Measurements from ENCODE around the gene PIH1D1. TPM values are rescaled to one million over a fixed set of nuclear protein-coding genes. Genes with fewer than 3 reads are reported as not detected.

Gene PIH1D1
- total and polyA plus RNA-seq, 2 of the 13 experiments (the other 11 are each of a cell fraction or from before 2014, with no cell fraction given), result 110 to 137 TPM

DNA sequence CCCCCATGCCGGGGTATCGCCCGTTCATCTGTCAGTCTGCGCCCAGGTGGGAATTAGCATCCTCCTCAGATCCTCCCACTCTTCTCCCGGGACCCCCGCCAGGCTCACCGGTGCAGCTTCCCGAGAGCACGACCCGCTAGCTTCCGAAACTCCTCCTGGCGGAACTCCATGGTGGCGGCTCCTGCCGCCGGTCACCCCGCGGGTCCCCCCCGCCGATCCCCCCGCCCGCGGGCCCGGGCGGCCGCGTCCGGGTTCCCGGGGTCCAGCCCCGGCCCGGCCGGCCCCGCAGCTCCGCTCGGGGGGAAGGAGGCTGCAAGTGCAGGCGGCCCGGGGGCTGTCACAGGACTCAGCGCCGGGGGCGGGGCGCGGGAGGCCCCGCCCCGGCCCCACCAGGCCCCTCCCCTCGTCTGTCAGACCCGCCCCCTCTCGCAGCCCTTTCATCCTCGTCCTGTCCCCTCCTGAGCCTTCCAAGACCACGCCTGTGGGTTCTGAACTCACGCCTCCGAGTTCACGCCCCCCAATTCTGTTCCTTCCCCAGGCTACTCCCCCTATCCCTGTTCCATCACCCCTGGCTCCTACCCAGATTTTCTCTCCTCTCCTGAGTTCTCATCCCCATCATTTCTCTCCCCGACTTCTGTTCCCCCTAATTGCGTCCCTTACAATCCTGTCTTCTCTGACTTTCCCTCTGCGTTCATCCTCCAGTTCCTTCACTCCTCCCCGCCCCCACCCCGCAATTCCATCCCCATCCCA lies 10.2 kb downstream of the PIH1D1 start, which contains the start of gene SLC17A7:
Gene SLC17A7 (minus strand): TSS at position 318 of the 750 bp plus-strand sequence. CDS start 148 bp downstream, at position 170.
- Histone ChIP-seq H3K4me3 (replicated peaks in 1 of 3; ENCODE audit: insufficient read depth in 1 of 3, low read depth in 2 of 3, low read length in 3 of 3) (peak within 1 kb of the TSS; percentile 26 to 76 (median 70); a peak in 4 of 6 replicates), H3K36me3 (replicated peaks in 1 of 2; ENCODE audit: control insufficient read depth in 1 of 2, insufficient read depth in 2 of 2, low read length in 2 of 2) (peaks cover 0 to under 1% of the 10 kb centered on the region in 2 experiments; a peak in 1 of 5 replicates), H2AFZ (ENCODE audit: low read length) (no peak within 1 kb of the TSS), H4K20me1 (ENCODE audit: insufficient read depth, low read length) (peaks cover 5% of the 10 kb centered on the region; the same call in 1 of the 2 replicates), H3K9ac (ENCODE audit: insufficient read depth, low read depth, low read length) (no peak within 1 kb of the TSS), H3K79me2 (ENCODE audit: insufficient read depth, low read length) (no peaks in the 10 kb centered on the region), H3K4me2 (ENCODE audit: low read depth, low read length) (peak within 1 kb of the TSS; percentile 75), H3K4me1 (ENCODE audit: insufficient read depth, low read length) (peaks cover 18% of the 10 kb centered on the region), H3K27ac (ENCODE audit: extremely low read length, insufficient read depth, low read length) (no peak within 1 kb of the TSS), H3K27me3 (ENCODE audit: control insufficient read depth in 1 of 2, insufficient read depth in 2 of 2, low read length in 2 of 2) (peaks cover 8 to 56% of the 10 kb centered on the region in 2 experiments), H3K9me3 (ENCODE audit: low read length) (no peaks in the 10 kb centered on the region)
- ChIA-PET POLR2A (interaction anchor here (1.0 to 2.1 kb wide), 4 partner anchors 10 to 80 kb away, joined by 3 to 21 read pairs (median 14); partner anchors contain the start of genes ALDH16A1 and PIH1D1), CTCF (ENCODE audit: low intra/inter-chr PET ratio, low total read pairs) (no interaction called here)
- intact Hi-C loops (cut with micrococcal nuclease; ENCODE audit: unreplicated experiment), result no loop called here
- in situ Hi-C loops (cut with HindIII; ENCODE audit: extremely low pct_ligation_motif_present, low pct_unique_long_range_greater_than_20kb), result no loop called here
- TF ChIP-seq NKX3-1 (CRISPR knock-in tag; IDR thresholded peaks at IDR 0.05), result no peak
- peak; percentile 97 for TF ChIP-seq ZNF564 (CRISPR knock-in tag; IDR thresholded peaks at IDR 0.05)
- TF ChIP-seq FOSL2 (CRISPR knock-in tag; IDR thresholded peaks at IDR 0.05), result no peak
- ATAC-seq (no peak), DNase-seq (ENCODE audit: low spot score) (no peak), FAIRE-seq (no peak)
- WGBS (ENCODE audit: low lambda C conversion rate), result 10% methylated on average over 20 of the region's 56 CpGs
- no TSS peak for BruUV-seq (replicated peaks)

- no peak overlapping the region for H3K27ac ChIP-seq (ENCODE audit: extremely low read length, insufficient read depth, low read length)
- no peaks in the 10 kb centered on the region for H3K9me3 ChIP-seq (ENCODE audit: low read length)
- peak overlapping the region in 2 of 3 experiments; percentile 22 to 64; a peak in 2 of 6 replicates for H3K4me3 ChIP-seq (replicated peaks in 1 of 3; ENCODE audit: insufficient read depth in 1 of 3, low read depth in 2 of 3, low read length in 3 of 3)
- BruUV-seq (replicated peaks), result no TSS peak
- H3K4me1 ChIP-seq (ENCODE audit: insufficient read depth, low read length), result peaks cover 17% of the 10 kb centered on the region
- peak; percentile 66; the same call in 1 of the 2 replicates for TF ChIP-seq EZH2 (conservative IDR thresholded peaks at IDR 0.05; ENCODE audit: low read depth, low read length)
- TF ChIP-seq ZNF20 (CRISPR knock-in tag; IDR thresholded peaks at IDR 0.05), result no peak
- H3K4me2 ChIP-seq (ENCODE audit: low read depth, low read length), result peak overlapping the region; percentile 71
- FAIRE-seq (no peak), DNase-seq (ENCODE audit: low spot score) (no peak), ATAC-seq (no peak)
- no peaks in the 10 kb centered on the region for H3K79me2 ChIP-seq (ENCODE audit: insufficient read depth, low read length)
- H3K27me3 ChIP-seq (ENCODE audit: control insufficient read depth in 1 of 2, insufficient read depth in 2 of 2, low read length in 2 of 2), result peaks cover 8 to 63% of the 10 kb centered on the region in 2 experiments
- CTCF ChIA-PET (ENCODE audit: low intra/inter-chr PET ratio, low total read pairs), result no interaction called here
- 13% methylated on average over 18 of the region's 19 CpGs for WGBS (ENCODE audit: low lambda C conversion rate)
- peaks cover 5% of the 10 kb centered on the region; the same call in 1 of the 2 replicates for H4K20me1 ChIP-seq (ENCODE audit: insufficient read depth, low read length)
- no peak overlapping the region for H2AFZ ChIP-seq (ENCODE audit: low read length)
- POLR2A ChIA-PET, result interaction anchor here (2.0 kb wide), 1 partner anchor 13 kb away, joined by 8 read pairs; the partner anchor contains the start of gene ALDH16A1
- in situ Hi-C loops (cut with HindIII; ENCODE audit: extremely low pct_ligation_motif_present, low pct_unique_long_range_greater_than_20kb), result no loop called here
- H3K9ac ChIP-seq (ENCODE audit: insufficient read depth, low read depth, low read length), result no peak overlapping the region
- intact Hi-C loops (cut with micrococcal nuclease; ENCODE audit: unreplicated experiment), result no loop called here
- H3K36me3 ChIP-seq (replicated peaks in 1 of 2; ENCODE audit: control insufficient read depth in 1 of 2, insufficient read depth in 2 of 2, low read length in 2 of 2), result no peaks in the 10 kb centered on the region
These were observed 11.0 kb downstream of the PIH1D1 start for GRCh38 chr19:49440439-49441209.
